Posterior cingulate gyrus (tissue), 11 donors: Measurements from ENCODE around the gene RNPEPL1.

ENCODE experiments used
- DNase-seq, 10 donors: peaks; one replicate each; pipeline versions ENCODE4 v3.0.0 to v3.0.0-alpha.2; 2020 to 2021; ENCODE audit warnings: mixed read lengths in 3 of 10
- intact Hi-C: fragments of 100-400 bp; cut with DNase I; formaldehyde crosslinking; loops from one replicate; pipeline ENCODE4 v1.15.1; 2023

RNPEPL1 gene

DNA sequence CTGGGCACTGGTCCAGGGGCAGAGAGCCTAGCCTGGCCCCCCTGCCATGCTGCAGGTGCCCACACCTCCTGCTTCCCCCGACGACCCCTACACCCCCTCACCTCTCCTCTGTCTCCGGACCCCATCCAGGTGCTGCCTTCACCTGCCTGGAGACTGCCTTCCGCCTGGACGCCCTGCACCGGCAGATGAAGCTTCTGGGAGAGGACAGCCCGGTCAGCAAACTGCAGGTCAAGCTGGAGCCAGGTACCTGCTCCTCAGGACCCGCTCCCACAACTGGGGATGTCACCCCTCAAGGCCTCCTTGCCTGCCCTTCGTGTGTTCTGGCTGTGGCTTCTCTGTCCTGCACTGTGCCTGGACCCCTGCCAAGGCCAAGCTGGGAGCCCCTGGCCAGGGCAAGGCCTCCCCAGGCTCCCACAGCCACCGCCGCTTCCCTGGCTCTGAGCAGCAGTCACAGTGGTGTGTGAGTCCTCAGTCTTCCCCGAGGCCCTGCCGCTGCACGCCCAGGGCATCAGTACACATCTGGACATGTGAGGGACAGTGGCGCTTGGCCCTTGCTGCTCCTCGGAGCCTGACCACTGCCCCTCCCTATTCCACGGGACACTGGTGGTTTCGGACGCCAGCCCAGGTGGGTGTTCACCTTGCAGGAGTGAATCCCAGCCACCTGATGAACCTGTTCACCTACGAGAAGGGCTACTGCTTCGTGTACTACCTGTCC, 6.3 kb downstream of the RNPEPL1 start:
- peak in 4 of 10 donors; percentile 8 to 85 (median 71) for DNase-seq
- intact Hi-C loops, result no loop called here

DNA sequence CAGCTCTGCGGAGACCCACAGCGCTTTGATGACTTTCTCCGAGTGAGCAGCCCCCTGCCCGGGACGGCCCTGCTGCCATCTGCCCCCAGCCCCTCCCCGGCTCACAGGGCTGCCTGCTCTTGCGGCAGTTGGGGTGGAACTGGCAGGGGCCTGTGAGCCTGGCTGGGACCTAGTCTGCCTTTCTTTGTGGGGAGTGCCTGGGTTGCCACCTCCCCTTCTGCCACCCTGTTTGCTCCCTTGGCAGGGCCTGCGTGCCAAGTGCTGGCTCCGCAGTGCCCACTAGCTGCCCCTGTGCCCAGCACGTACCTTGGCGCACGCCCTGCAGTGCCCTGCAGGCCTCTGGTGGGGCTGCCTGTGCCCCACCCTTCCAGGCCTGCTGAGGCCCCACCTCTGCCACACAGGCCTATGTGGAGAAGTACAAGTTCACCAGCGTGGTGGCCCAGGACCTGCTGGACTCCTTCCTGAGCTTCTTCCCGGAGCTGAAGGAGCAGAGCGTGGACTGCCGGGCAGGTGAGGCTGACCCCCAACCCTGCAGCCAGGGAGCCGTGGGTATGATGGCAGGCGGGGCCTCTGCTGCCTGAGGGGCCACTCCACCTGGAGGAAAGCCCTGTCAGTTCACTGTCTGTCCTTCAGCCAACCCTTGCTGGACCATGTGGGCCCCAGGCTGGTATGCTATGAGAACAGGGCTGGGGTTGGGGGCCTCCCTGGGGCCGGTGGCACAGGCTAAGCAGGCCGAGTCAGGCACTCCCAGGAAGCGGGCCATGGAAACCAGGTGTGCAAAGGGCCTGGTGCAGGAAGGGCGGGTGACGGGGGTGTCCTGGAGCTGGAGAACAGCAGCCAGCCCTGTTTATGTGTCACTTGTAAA, 7.0 kb downstream of the RNPEPL1 start:
- DNase-seq, result peak in 3 of 10 donors; percentile 62 to 77 (median 69)
- intact Hi-C loops, result no loop called here

DNA sequence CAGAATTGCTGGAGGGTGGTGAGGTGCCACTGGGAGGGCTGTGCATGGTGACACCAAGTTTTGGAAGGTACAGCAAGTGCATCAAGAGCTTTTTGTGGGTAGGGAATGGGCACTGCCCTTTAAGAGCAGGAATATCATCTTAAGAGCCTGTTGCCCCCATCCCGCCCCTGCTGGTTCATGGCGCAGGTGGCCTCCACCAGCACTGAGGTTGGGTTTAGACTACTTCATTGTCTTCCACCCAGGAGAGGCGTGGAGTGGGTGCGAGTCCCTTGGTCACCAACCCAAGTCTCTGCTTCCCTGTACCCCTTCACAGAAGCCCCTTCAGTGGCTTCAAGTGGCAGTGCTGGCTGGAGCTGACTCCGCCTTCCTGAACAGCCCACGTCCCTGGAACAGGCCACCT, 7.8 kb downstream of the RNPEPL1 start:
- intact Hi-C loops, result no loop called here
- peak in 2 of 10 donors; percentile 41 to 50 for DNase-seq

DNA sequence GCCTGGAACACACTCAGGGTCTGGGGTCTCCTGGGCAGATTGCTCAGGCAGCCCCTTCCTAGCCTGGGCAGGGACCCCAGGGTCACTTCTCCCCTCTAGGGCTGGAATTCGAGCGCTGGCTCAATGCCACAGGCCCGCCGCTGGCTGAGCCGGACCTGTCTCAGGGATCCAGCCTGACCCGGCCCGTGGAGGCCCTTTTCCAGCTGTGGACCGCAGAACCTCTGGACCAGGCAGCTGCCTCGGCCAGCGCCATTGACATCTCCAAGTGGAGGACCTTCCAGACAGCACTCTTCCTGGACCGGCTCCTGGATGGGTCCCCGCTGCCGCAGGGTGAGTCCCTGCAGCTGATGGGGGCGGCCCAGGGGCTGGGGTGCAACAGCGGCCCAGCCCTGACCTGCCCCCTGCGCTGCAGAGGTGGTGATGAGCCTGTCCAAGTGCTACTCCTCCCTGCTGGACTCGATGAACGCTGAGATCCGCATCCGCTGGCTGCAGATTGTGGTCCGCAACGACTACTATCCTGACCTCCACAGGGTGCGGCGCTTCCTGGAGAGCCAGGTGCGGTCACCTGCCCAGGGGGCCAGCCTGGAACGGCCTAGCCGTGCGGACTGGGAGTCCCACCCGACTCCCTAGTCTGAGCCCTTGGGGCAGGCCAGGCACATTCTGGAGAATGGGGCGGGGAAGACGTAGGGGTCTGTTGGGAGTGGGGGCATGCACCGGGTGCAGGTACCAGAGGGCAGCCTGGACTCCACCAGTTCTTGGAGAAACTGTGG, 8.3 kb downstream of the RNPEPL1 start:
- DNase-seq, result peak in 3 of 10 donors; percentile 70 to 73 (median 71)
- intact Hi-C loops, result no loop called here

DNA sequence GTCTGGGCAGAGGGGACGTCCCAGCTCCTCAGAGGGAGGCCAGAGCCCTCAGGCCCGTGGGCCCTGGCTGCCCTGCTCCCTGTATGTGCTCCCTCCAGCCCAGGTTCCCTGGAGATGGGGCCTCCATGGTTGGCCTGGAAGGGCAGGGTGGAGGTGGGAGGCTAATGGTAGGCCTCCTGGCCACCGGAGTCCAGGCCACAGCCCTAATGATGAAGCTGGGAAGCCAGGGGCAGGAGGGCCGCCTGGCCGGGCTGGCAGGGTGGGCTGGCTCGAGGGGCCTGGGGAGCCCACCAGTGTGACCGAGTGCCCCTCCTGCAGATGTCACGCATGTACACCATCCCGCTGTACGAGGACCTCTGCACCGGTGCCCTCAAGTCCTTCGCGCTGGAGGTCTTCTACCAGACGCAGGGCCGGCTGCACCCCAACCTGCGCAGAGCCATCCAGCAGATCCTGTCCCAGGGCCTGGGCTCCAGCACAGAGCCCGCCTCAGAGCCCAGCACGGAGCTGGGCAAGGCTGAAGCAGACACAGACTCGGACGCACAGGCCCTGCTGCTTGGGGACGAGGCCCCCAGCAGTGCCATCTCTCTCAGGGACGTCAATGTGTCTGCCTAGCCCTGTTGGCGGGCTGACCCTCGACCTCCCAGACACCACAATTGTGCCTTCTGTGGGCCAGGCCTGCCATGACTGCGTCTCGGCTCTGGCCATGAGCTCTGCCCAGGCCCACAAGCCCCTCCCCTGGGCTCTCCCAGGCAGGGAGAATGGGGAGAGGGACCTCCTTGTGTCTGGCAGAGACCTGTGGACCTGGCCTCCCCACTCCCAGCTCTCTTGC, 9.2 kb downstream of the RNPEPL1 start:
- intact Hi-C loops, result no loop called here
- peak in 3 of 10 donors; percentile 24 to 81 (median 52) for DNase-seq

DNA sequence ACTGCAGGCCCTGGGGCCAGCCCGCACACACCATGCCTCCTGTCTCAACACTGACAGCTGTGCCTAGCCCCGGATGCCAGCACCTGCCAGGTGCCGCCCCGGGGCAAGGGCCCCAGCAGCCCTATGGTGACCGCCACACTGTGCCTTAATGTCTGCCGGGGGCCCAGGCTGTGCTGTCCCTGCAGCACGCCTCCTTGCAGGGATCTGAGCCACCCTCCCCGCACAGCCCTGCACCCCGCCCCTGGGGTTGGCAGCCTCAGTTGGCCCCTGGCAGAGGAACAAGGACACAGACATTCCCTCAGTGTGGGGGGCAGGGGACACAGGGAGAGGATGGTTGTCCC, 9.8 kb downstream of the RNPEPL1 start:
- intact Hi-C loops, result no loop called here

DNA sequence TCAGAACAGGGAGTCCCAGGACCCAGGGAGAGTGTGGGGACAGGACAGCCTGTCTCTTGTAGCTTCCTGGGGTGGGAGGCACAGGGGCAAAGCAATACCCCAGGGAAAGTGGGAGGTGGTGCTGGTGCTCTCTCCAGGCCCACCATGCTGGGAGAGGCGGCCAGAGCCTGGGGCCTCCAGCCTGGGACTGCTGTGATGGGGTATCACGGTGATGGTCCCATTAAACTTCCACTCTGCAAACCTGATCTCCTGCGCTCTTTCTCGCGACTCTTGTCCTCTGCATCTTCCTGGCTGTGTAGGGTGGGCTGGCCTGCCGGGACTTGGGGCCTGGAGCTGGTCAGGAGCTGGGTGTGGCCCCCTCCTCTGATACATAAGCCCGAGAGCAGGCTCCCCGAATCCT, 10.2 kb downstream of the RNPEPL1 start:
- peak in 2 of 10 donors; percentile 58 to 77 for DNase-seq
- intact Hi-C loops, result no loop called here

More for the DNA sequence above, 9.8 kb downstream of the RNPEPL1 start:
- peak in 2 of 10 donors; percentile 67 to 79 for DNase-seq

DNA sequence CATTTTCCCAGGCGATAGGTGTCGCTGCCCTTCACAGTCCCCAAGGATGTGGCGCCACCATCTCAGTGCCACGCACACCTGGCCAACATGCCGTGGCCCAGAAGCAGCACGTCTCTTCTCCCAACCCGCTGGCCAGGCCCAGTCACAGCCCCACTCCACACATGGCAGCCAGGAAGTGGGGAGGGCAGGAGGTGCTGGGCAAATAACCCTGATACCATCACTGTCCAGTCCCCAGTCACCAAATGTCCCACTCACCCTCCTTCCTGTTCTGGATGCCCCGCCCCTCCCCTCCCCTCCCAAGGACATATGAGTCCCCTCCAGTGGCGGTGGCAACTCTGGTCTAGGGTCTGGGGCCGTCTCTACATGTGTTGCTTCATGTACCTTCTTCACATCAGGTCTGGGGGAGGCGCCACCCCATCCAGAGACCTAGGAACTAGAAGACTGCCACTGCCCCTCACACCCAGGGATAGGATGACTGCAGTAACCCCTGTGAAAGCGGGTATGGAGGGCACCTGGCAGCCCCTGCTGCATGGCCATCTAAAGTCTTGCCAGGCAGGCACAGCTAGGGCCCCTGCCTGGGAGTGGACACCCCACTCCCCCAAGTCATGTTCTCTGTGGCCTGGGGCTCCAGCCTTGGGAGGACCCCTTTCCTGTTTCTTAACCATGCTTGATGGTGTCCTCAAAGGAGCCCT, 10.9 kb downstream of the RNPEPL1 start:
- intact Hi-C loops, result no loop called here
- peak in 2 of 10 donors; percentile 58 to 70 for DNase-seq

DNA sequence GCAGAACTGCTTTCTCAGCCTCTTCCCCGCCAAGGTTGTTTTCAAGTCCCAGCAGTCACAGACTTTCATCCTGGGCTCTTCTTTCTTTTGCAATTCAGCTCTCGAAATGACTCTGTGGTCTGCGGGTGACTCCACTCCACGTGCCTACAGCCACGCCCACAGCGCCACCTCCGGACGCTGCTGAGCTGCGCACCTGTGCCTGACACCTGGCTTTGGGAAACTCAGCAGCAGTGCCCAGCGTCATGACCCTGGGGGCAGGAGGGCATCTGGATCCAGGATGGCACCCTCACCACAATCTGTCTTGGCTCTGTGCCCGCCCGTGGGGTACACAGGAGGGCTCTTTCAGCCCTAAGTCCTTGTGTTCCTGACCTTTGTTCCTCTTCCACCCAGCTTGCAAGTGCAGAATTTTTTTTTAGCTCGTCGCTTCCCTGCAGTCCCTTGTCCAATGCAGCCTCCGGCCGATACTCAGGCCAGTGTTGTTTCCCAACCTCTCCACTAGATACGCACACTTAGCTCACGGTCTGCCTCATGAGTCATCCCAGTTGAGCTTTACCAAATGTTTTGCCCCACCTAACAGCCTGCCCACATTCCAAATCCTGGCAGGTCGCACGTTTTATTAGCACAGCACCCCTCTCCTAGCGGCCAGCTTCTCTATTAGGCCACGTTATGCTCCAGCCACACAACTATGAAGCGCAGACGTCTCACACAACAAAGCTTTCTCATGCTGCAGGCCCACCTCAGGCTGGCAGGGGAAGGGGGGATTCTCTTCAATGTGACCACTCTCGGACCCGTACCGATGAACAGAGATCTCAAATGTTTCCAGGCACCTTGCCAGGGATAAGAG, 11.7 kb downstream of the RNPEPL1 start:
- intact Hi-C loops, result no loop called here

DNA sequence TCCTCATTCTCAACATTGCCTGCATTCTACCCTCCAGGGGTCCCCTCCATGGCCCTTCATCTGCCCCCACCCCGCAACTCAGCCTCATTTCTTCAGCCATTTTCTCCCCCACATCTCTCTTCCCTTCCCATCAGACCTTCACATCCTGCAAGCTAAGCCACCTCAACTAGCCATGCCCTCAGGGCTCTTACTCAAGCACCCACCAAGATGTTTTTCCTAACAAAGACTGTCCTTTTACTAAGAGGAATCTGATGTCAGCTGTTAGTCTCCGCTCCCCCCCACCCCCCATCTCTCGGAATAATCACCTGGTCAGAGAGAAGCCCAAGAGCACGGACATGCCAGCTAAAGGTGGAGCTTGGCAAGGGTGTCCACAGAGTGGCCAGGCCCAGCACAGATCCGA, 13.5 kb downstream of the RNPEPL1 start:
- intact Hi-C loops, result no loop called here

More for the DNA sequence above, 11.7 kb downstream of the RNPEPL1 start:
- peak in 3 of 10 donors; percentile 69 to 84 (median 76) for DNase-seq

DNA sequence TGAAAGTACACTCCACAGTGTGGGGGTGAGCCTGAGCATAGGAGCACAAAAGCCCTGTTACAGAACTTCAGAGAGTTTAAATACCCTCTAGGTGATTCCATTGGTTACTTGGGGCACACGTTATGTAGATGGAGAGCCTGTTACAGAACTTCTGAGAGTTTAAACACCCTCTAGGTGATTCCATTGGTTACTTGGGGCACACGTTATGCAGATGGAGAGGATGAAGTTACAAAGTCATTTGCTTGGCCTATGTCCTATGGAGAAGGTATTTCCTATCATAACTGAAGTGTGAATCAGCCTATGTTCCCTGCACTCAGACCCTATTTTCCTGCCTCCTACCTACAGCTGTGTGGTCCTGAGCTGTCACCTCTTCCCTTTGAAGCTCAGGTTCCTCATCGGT, 14.5 kb downstream of the RNPEPL1 start:
- intact Hi-C loops, result no loop called here
- peak in 1 of 10 donors; percentile 8 for DNase-seq

More for the DNA sequence above, 13.5 kb downstream of the RNPEPL1 start:
- peak in 2 of 10 donors; percentile 3 to 7 for DNase-seq

DNA sequence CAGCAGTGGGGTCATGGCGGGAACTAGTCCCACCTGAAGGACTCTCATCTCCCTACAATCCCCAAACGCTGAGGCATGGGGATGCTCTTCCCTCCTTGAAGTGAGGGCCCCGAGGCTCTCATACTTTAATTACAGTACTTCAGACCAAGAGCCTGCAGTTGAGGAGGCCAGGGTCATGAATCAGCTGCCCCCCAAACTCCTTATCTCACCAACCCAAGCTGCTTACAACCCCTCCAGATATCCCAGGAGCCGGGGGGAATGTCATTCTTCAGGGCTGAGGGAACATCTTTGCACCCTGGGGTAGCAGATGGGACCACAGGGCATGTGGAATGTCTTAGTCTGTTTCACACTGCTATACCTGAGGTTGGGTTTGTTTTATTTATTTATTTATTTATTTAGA, 15.5 kb downstream of the RNPEPL1 start:
- intact Hi-C loops, result no loop called here
- peak in 2 of 10 donors; percentile 25 to 38 for DNase-seq

DNA sequence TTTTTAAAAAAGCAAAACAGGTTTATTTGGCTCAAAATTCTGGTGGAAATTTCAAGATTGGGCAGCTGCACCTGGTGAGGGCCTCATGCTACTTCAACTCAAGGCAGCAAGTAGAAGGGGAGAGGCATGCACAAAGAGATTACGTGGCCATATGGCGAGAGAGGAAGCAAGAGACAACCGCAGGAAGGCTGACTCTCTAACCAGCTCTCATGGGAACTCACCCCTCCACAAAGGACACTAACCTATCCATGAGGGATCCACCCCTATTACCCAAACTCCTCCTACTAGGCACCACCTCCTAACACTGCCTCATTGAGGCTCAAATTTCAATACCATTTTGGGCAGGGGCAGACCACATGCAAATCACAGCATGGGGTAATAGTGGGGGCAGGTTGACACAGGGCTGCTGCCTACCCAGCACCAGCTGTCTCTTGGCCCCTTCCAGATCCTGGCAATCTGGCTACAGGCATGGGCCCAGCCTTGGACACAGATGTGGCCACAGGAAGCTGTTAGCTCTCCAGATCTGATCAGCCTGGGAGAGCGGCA, 16.3 kb downstream of the RNPEPL1 start:
- DNase-seq, result peak in 4 of 10 donors; percentile 10 to 26 (median 24)
- intact Hi-C loops, result no loop called here

DNA sequence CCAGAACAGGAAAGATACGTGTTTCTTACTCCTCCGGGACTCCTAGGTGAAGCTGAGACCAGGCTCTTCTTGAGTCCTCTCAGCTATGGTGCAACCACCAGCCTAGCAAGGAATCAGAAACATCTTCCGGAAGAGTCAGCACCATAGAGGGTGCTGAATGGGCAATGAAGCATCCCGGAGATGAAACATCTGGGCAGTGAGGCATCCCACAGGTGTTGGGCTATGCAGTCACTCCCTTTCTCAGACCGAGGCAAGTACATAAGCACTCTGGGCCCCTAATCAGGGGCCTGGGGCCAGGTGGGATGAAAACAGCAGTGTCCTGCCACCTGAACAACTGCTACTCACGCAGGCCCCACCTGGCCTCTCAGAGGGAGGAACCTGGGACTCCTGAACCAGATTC, 16.8 kb downstream of the RNPEPL1 start:
- peak in 3 of 10 donors; percentile 10 to 48 (median 40) for DNase-seq
- intact Hi-C loops, result no loop called here

DNA sequence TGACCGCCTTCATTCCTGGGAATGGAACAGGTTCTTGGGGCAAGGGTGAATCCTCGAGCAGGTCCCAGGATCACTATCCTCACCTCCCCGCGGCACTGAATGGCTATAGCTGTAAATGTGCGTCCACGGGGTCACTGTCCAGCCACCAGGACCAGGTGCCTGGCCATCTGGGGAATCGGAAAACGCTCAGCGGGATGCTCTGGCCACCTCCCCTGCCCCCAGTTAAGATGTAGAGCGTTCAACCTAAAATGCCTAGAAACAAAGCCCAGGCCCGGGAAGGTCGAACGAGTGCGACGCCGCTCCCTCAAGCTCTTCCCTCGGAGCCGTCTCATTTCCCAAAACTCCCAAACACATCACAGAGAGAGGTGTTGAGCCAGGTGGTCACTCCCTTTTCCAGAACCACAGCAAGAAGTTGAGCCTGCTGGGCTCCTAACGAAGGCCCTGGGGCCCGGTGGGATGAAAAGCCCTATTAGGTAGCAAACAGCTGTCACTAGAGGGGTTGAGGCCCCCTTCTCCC, 17.5 kb downstream of the RNPEPL1 start:
- DNase-seq, result peak in 1 of 10 donors; percentile 41
- intact Hi-C loops, result loop anchor here (1.0 kb wide), 1 partner anchor 24 kb away; no protein-coding TSS in a partner anchor

DNA sequence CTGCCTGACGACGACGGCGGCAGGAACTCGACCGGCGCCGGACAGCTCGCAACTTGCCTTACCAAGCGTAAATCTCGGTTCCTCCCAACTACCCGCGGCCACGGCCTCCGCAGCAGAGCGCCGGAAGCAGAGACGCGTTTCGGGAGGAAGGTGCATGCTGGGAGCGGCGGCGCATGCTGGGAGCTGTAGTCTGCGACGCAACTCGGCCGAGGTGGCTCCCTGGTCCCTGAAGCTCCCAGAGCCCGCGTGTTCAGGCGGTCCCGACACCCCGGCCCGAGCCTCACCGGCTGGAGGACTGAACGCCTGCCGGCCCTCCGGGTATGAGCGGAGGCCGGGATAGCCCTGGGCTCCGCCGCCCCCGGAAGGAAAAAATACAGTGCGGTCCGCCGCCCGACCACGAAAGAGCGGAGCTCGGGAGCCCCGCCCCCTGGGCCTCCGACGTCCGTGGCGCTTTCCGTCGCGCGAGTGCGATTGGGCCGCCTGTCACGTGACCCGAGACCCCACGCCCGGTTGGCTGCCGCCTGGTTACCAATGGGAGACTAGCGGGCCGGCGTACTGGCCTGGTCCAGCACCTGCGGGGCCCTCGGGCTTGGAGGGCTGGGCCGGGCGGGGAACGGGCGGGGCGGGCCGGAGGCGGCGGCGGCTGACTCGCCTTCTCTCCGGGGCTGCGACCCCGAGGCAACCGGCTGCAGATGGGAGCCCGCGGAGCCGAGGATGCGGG, 18.1 kb downstream of the RNPEPL1 start, which contains the start of gene CAPN10:
TSS of gene CAPN10 (plus strand) at position 537 of the 721 bp plus-strand sequence. CDS start at position 715, 178 bp downstream.
- DNase-seq, result peak; percentile 97 to 100 (median 99)
- intact Hi-C loops, result loop anchor here (1.0 kb wide), 1 partner anchor 25 kb away; no protein-coding TSS in a partner anchor
